Measurements from ENCODE around the gene RGS1.
"Not testable (repeated sequence)": the region's sequence is repeated elsewhere in the genome, so short reads cannot be mapped to it uniquely, and the experiment has no call there.

The RGS1 gene, protein sequence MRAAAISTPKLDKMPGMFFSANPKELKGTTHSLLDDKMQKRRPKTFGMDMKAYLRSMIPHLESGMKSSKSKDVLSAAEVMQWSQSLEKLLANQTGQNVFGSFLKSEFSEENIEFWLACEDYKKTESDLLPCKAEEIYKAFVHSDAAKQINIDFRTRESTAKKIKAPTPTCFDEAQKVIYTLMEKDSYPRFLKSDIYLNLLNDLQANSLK

DNA sequence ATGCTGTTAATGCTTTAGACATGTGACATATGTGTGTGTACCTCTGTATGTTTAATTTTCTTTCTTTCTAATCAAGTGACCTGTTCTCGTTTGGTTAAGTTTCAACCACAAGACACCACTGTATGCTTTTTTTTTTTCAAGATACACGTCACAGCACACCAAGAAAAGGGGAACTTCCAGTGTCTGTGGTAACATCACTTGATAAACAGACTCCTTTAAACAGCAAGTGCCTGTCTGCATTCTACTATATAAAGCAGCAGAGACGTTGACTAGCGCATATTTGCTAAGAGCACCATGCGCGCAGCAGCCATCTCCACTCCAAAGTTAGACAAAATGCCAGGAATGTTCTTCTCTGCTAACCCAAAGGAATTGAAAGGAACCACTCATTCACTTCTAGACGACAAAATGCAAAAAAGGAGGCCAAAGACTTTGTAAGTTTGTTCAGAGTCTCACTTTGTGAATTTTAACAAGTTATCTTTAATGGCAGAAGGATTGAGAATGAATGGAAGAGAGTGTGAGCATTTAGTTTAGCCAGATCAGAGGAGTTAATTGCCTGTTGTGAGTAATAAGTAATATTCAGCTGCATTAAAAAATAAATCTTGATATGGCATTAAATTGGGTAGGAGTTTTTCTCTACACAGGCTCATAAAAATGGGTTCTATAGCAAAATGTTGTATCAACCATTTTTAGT, at the start of gene RGS1:
TSS of gene RGS1 (plus strand) at position 275 of the 691 bp plus-strand sequence. CDS start at position 295, 20 bp downstream.
- TF ChIP-seq, protein P1, sequence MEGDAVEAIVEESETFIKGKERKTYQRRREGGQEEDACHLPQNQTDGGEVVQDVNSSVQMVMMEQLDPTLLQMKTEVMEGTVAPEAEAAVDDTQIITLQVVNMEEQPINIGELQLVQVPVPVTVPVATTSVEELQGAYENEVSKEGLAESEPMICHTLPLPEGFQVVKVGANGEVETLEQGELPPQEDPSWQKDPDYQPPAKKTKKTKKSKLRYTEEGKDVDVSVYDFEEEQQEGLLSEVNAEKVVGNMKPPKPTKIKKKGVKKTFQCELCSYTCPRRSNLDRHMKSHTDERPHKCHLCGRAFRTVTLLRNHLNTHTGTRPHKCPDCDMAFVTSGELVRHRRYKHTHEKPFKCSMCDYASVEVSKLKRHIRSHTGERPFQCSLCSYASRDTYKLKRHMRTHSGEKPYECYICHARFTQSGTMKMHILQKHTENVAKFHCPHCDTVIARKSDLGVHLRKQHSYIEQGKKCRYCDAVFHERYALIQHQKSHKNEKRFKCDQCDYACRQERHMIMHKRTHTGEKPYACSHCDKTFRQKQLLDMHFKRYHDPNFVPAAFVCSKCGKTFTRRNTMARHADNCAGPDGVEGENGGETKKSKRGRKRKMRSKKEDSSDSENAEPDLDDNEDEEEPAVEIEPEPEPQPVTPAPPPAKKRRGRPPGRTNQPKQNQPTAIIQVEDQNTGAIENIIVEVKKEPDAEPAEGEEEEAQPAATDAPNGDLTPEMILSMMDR (conservative IDR thresholded peaks at IDR 0.05), result no peak
- no peak for TF ChIP-seq ZFX (IDR thresholded peaks at IDR 0.05)
- H3K27ac ChIP-seq, result no peak within 1 kb of the TSS

DNA sequence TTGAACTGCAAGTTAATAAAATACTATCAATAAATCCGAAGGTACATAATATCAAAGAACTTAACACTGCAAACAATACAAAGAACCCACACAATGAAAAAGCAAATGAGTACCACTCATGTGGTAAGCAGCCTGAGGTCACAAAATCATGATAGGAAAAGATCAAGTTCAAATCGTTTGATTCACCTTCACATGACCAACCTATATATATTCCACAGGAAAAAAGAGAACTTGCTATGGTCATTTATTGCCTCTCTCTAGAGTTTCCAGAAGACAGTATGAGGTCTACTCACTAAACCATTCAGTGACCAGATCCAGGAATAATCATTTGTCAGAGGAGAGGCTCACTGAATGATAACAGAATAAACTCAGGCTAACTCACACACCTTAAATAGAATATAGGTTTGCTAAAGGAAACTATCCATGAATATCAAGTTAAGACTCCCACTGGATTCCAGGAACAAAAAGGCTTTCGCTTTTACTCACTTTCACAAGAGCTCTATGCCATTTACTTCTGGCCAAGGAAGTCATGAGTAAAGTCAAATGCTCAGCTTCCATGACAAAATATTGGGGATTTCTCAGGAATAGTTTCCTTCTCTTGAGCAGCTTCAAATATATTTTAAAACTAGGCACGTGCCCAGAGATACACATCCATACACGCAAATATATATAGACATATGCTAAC, 48.3 kb upstream of the RGS1 start:
- TF ChIP-seq ZFX (IDR thresholded peaks at IDR 0.05), result no peak
- TF ChIP-seq, protein P1 (conservative IDR thresholded peaks at IDR 0.05), result no peak
- H3K27ac ChIP-seq, result no peak overlapping the region

DNA sequence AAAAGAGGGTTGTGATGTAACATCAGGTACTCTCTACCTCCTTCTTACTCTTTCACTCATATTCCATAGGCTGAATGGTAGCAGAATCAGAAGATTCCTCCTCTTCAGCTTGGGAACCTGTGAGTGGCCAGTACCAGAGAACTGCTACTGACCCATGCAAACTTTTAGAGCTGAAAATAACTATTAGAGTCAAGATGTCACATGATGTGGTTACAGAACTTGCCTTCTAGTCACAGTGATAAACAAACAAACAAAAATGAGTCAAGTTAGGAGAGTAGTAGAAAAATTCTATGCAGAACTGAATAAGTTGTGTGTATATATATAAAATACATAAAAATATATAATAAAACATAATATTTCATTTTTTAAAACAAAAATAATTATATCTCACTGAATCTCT, 47.6 kb upstream of the RGS1 start:
- no peak for TF ChIP-seq ZFX (IDR thresholded peaks at IDR 0.05)
- TF ChIP-seq, protein P1 (conservative IDR thresholded peaks at IDR 0.05), result no peak
- no peak overlapping the region for H3K27ac ChIP-seq

DNA sequence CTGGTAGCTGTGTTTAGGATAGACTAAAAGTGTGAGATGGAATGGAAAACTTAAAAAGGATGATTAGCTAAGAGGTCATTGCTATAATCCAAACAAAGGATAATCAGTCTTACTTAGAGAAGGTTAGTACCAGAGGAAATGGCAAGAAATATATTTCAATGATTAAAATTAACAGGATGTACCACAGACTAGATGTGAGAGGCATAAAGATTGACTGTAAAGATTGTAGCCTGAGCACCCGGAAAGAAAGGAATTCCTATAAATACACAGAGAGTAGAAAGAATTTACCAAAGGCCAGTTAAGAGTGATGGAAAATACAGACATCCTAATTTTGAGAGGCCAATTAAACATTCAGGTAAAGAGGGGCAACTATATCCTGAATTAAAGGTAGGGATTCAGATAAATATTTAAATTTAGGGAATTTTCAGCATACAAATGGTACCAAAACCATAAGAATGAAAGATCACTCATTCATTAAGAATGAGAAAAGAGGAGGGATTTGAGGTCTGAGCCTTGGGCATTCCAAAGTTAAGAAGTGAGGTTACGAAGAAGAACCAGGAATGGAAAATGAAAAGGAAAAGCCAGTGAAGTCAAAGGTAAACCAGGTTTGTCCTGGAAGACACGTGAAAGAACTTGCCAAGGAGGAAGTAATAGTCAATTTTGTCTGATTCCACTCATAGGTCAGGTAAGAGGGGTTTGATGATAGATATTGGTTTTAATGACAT, 46.4 kb upstream of the RGS1 start:
- no peak overlapping the region for H3K27ac ChIP-seq
- no peak for TF ChIP-seq ZFX (IDR thresholded peaks at IDR 0.05)

DNA sequence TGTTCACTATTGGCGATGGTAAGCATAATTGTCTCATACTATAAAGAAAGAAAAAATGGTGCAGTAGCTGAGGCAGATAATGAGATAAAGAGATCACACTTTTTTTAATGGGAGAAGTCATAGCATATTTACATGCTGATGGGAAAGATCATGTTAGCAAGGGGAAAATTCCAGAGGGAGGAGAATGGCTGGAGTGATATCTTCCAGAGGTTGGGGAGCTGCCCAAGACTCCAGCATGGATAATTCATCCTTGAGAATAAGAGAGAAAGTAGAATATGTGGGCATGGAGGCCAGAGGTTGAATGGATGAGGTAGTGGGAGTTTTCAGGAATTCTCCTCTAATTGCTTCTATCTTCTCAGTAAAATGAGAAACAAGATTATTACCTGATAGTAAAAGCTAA, 45.8 kb upstream of the RGS1 start:
- TF ChIP-seq ZFX (IDR thresholded peaks at IDR 0.05), result no peak
- TF ChIP-seq, protein P1 (conservative IDR thresholded peaks at IDR 0.05), result no peak
- H3K27ac ChIP-seq, result no peak overlapping the region

DNA sequence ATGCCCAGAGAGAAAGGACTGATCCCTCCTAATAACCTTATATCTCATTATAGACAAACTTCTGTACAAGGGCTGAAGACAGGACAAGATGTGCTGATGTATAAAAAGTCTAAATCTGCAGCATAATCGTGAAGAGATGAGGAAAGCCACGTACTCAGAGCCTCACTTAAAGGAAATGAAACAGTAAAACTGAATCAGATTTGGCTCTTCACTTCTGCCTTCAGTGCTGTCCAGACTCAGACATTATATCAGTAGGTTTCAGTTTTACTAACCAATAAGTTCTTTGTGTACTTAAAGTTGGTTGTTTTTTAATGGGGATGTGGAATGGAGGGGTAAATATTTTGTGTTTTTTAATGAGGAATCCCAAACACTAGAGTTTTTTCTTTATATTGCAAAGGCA, 45.3 kb upstream of the RGS1 start:
- no peak for TF ChIP-seq ZFX (IDR thresholded peaks at IDR 0.05)
- TF ChIP-seq, protein P1 (conservative IDR thresholded peaks at IDR 0.05), result no peak
- H3K27ac ChIP-seq, result no peak overlapping the region

DNA sequence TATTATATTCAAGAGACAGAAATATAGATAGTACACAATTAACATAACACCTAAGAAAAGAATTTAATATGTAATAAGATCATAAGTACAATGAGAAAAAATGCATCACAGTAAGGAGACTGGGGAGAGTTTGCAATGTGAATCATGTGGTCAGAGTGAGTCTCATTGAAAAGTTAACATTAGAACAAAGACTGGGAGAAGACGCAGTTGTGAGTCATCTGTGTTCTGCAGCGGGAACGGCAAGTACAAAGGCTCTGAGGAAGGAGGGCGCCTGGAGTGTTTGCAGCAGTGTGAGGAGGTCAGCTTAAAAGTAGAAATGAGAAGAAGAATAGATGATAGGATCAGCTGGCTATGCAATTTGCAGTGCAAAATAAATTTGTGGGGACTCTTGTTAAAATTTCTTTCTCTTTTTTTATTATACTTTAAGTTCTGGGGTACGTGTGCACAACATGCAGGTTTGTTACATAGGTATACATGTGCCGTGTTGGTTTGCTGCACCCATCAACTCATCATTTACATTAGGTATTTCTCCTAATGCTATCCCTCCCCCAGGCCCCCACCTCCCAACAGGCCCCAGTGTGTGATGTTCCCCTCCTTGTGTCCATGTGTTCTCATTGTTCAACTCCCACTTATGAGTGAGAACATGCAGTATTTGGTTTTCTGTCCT, 44.4 kb upstream of the RGS1 start:
- H3K27ac ChIP-seq, result not testable (repeated sequence)

Measured in C4-2B (cell line).